Kidney capillary endothelial cell (primary cell): Measurements from ENCODE around the gene LRIG1.
A peak's percentile ranks its signal among the peaks of the same experiment; 100 is the strongest.
"Not testable (repeated sequence)": the region's sequence is repeated elsewhere in the genome, so short reads cannot be mapped to it uniquely, and the experiment has no call there.

Experiments used
- DNase-seq: peaks from one replicate; pipeline ENCODE4 v3.0.0-alpha.2; 2018; ENCODE audit warnings: low spot score

Gene LRIG1

GRCh38 chr3:66421893-66422292 is 78.9 kb downstream of the LRIG1 start:
- DNase-seq = not testable (repeated sequence)

GRCh38 chr3:66421144-66421543 is 79.7 kb downstream of the LRIG1 start:
- DNase-seq = not testable (repeated sequence)

- DNase-seq = no peak
These were observed 81.8 kb downstream of the LRIG1 start for GRCh38 chr3:66419036-66419435.

GRCh38 chr3:66418475-66418931 is 82.3 kb downstream of the LRIG1 start:
- no peak for DNase-seq

DNA sequence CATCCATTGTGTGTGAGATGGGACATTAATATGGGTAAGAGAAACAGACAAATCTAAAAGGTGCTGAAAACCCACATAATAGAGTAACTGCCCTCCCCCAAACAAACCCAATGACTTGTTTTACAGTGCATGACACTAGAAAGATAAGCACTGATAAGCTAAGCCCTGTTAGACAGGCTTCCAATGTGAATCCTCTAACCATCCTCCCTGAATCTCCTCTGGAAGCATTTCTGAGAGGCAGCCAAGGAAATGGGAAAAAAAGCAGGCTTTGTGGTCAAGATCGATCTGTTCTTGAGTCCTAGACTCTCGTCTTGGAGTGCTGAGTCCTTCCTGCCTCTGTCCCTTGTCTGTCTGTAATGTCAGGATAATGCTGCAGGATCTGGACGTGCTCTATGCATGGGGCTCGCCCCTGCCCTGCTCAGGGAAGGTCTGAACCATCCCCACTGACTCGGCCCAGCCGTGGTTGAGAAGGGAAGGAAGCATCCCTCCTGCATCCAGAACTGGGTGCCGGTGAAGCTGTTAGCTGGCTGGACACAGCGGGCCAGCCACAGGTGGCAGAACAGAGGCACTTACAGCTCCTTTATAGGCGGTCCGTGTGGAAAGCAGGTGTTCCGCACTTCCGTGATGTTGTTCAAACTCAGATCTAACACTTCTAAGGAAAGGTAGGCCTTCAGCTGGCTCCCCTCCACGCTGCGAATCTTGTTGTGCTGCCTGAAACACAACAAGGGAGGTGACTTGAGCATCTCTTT is 84.1 kb downstream of the LRIG1 start:
- DNase-seq = no peak

DNA sequence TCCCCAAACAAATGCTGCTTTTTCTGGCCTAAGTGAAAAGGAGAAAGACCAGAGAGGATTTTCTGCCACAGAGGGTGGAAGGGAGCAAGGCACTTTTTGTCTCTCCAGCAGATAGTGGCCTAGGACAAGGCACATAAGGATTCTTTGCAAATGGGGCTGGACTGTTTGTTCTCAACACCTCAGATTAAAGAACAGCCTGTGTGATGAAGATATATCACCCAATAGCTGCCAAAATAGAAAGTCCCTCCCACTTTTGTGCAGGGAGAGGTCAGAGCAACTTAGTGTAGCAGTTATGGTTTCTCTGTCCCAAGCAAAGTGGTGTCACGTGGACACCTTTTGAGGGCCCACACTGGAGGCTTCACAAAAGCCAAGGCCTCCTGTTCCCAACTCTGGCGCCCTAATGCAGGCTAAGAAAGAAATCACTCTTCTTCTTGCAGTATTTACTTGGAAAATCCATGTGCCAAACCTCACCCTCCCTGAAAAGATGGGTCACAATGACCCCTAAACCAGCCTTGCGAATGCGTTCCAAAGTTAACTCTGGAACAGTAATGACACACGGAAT is 84.9 kb downstream of the LRIG1 start:
- DNase-seq = no peak

- no peak for DNase-seq
These were observed 86.0 kb downstream of the LRIG1 start for GRCh38 chr3:66414846-66415245.

GRCh38 chr3:66413151-66413751 is 87.6 kb downstream of the LRIG1 start:
- no peak for DNase-seq

- DNase-seq = no peak
These were observed 88.6 kb downstream of the LRIG1 start for GRCh38 chr3:66411961-66412887.

DNA sequence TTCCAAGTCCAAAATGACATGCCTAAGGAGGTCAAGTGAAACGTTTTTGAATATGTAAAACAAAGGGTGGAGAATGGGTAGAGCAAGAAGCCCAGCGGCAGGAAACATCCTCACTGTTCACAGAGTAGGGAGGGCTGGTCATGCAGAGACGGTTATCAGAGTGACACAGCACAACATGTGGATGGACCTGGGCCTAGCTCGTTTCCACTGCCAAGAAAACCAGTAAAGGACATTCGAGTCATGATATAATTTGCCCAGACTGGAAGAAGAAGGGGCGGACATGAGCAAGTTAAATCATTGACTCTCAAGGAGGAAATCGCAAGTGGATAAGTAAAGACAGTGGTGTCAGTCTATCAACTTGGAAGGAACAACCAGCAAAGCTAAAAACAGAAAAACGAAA is 89.3 kb downstream of the LRIG1 start:
- no peak for DNase-seq

DNA sequence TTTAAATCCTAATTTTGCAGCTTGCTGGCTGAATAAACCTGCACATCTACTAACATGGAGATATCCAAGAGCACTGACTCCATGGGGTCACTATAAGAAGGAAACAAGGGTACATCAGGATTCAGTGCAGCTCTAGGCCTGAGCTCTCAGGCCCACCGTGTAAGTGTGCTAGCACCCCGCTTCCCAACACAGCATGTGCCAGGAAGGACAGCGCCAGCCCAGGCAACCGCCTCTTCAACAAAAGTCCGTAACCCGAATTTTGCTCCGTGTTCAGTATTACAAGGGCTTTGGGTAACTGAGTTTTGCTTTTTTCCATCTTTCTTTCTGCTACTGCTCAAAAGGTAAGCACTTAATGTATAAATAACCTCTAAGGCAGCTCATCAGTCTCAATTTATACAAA is 89.8 kb downstream of the LRIG1 start:
- no peak for DNase-seq

- no peak for DNase-seq
These were observed 90.8 kb downstream of the LRIG1 start for GRCh38 chr3:66409771-66410754.

DNA sequence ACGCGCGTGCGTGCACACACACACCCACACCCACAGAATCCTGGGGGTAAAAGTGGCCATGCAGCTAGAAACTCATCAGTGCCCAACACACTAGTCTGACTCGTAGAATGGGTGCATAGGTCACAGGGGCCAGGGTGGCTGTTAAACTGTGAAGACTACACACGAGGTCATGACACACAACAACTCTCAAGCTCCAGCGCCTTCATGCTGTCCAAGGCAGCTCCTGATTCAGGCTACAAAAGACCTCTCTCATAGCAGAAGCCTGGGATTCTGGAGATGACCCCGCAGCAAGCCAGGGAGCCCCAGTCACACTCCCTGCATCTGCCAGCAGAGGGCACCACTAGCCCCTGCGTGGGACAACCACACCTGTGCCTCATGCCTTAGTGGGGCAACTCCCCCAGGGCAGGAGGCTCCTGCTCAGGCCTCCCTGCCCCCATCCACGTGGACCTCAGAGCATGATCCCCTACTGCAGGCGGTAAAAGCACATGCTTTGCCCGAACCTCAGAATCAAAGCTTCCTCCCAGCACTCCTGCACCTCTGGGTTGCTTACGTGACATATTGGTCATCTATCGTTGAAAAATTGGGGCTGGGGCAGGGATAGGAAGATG is 93.1 kb downstream of the LRIG1 start:
- peak; percentile 22 for DNase-seq

DNA sequence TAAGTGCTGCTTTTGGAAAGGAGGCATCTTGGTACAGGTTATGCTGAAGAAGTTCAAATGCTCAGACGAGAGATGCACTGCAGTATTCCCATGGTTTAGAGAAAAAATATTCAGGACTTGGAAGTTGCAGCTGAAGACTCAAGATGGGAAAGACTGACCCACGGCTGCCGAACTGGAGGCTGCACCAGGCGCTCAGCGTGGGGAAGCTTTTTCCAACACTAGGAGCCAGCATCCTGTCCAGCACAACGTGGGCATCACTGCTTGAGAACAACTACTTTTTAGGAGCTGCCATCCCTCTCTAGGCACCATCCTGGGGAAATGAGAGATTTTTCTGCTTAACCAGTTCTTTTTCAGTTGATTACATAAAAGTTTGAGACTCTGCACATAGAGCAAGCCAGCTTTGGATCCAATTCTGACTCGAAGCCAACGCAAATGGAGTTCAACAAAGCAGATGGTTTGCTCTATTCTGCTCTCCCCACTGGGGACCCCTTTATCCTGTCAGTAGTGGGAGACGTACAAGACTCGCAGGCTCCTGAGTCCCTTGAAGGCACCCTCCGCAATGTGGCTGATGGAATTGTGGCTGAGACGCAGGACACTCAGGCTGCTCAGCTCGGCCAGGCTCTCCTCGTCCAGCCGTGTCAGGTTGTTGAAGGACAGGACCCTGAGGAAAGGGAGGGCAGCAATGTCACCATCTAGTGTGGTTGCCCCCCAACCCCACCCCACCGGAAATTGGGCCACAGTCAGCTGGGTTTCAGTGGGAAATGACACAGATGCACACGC is 93.8 kb downstream of the LRIG1 start:
- DNase-seq = no peak

GRCh38 chr3:66406163-66406562 is 94.7 kb downstream of the LRIG1 start:
- DNase-seq = no peak

- no peak for DNase-seq
These were observed 95.1 kb downstream of the LRIG1 start for GRCh38 chr3:66405701-66406091.

GRCh38 chr3:66404903-66405700 is 95.7 kb downstream of the LRIG1 start:
- no peak for DNase-seq

- DNase-seq = no peak
These were observed 96.6 kb downstream of the LRIG1 start for GRCh38 chr3:66404197-66404596.
